Rectal smooth muscle tissue (tissue), 1 donor: ENCODE results near the gene PRODH2.
"Not testable (repeated sequence)": the region's sequence is repeated elsewhere in the genome, so short reads cannot be mapped to it uniquely, and the experiment has no call there.

Experiments
- H3K27ac ChIP-seq: one replicate; pipeline ENCODE4 v1.7.0; 2013; ENCODE audit warnings: low read depth, low read length, inconsistent platforms
- H3K27me3 ChIP-seq: one replicate; pipeline ENCODE4 v1.7.0; 2013; ENCODE audit warnings: low read length; ENCODE audit not compliant: control insufficient read depth, insufficient read depth
- H3K36me3 ChIP-seq: one replicate; pipeline ENCODE4 v1.7.0; 2013; ENCODE audit warnings: low read length; ENCODE audit not compliant: control insufficient read depth, insufficient read depth
- H3K4me1 ChIP-seq: one replicate; pipeline ENCODE4 v1.7.0; 2013; ENCODE audit warnings: low read length; ENCODE audit not compliant: control insufficient read depth, insufficient read depth
- H3K4me3 ChIP-seq: one replicate; pipeline ENCODE4 v1.7.0; 2013; ENCODE audit warnings: low read length
- H3K9ac ChIP-seq: one replicate; pipeline ENCODE4 v1.7.0; 2013; ENCODE audit warnings: low read length

PRODH2 gene

DNA sequence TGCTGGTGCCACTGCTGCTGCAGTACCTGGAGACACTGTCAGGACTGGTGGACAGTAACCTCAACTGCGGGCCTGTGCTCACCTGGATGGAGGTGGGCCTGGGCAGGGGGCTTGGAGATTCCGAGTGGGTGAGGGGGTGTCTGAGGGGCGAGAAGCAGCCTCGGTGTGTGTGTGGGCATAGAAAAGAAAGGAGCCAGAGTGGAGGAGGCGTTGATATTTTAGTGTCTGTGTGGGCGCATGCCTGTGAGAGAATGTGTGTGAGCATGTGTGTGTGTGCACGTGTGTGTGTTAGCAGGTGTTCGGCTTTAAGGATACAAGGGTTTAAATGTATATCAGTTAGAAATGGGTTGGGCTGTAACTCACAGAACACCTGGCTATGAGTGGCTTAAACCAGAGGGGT, 33.6 kb downstream of the PRODH2 start:
- Histone ChIP-seq H3K9ac (no peak overlapping the region), H3K27me3 (no peaks in the 10 kb centered on the region), H3K27ac (no peak overlapping the region), H3K4me3 (no peak overlapping the region), H3K4me1 (peaks cover 2% of the 10 kb centered on the region), H3K36me3 (peaks cover 14% of the 10 kb centered on the region)

DNA sequence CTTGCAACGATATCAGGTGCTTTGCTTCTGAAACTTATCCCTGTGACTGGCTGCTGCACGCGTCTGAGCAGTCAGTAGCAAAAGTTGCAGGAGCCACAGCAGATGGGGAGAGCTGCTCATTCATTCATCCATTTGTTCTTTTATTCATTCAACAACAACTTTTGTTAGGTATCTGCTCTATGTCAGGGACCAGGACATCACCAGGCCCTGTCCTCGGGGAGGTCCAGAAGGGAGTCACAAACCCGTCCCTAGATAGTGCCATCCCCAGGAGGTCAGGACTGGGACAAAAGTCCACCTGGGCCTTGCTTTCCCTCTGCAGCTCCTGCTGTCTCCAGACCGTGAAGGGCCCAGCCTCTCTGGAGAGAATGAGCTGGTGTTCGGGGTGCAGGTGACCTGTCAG, 34.7 kb downstream of the PRODH2 start:
- peaks cover 12% of the 10 kb centered on the region for H3K36me3 ChIP-seq
- peaks cover 2% of the 10 kb centered on the region for H3K4me1 ChIP-seq
- no peak overlapping the region for H3K4me3 ChIP-seq
- H3K27ac ChIP-seq = no peak overlapping the region
- H3K9ac ChIP-seq = no peak overlapping the region
- H3K27me3 ChIP-seq = no peaks in the 10 kb centered on the region

DNA sequence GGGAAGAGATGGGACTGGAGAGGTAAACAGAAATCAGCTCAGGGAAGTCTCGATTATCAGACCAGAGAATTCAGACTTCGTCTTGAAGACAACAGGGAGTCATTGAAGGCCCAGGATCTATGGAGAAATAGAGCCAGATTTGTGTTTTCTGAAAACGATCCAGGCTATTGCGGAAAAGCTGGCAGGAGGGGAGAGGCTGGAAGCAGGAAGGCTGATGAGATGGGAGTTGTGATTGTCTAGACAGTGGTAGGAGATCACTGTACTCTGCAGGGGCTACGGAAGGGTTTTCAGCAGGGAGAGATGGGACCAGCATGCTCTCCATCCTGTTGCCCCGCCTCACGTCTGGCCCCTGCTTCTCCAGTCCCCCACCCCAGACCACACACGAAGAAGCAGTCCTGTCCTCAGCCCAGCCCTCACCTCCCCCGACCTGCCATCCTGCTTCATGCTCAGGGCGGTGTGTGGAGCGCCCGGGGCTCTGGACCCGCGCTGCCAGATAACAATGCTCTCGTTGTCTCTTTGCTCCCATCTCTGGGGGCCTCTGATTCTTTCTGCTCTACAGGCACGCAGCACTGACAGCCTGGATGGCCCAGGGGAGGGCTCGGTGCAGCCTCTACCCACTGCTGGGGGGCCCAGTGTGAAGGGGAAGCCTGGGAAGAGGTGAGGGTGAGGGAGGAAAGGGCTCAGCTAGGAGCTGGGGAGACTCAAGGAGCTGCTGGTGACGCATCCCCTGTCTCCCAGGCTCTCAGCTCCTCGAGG, 35.4 kb downstream of the PRODH2 start:
- Histone ChIP-seq H3K9ac (no peak overlapping the region), H3K4me3 (no peak overlapping the region), H3K36me3 (peaks cover 11% of the 10 kb centered on the region), H3K27me3 (no peaks in the 10 kb centered on the region), H3K4me1 (peaks cover 2% of the 10 kb centered on the region), H3K27ac (no peak overlapping the region)

DNA sequence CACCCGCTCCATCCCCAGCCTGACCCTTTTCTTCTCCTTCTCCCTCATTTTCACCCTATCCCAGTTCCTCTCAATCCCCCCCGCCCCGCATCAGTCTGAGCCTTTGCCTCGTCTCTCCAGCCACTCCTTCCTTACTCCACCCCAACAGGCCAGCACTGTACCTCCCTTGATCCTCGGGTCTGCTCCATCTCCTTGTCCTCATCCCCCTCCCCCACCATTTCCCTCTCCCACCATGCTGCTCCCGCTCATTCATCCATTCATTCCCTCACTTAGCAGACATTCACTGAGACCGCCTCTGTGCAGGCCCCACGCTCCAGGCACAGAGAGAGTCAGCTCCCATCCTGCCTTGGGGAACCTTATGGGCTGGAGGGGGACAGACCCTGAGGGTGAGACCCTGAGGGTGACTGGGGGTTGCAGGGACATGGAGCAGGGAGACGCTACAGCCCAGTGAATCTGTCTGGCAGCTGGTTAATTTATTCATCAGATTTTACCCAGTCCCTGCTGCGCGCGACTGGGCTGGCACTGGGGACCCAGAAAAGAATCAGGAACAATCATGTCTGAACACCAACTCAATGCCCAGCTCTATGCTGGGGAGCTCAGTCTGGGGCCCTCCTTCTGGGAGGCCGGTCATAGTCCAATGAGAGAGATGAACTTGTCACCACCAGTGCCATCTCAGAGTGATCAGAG, 36.4 kb downstream of the PRODH2 start:
- peak overlapping the region; percentile 34 for H3K4me3 ChIP-seq
- H3K27ac ChIP-seq = no peak overlapping the region
- peaks cover 5% of the 10 kb centered on the region for H3K36me3 ChIP-seq
- no peaks in the 10 kb centered on the region for H3K27me3 ChIP-seq
- H3K4me1 ChIP-seq = peaks cover 2% of the 10 kb centered on the region
- peak overlapping the region; percentile 14 for H3K9ac ChIP-seq

DNA sequence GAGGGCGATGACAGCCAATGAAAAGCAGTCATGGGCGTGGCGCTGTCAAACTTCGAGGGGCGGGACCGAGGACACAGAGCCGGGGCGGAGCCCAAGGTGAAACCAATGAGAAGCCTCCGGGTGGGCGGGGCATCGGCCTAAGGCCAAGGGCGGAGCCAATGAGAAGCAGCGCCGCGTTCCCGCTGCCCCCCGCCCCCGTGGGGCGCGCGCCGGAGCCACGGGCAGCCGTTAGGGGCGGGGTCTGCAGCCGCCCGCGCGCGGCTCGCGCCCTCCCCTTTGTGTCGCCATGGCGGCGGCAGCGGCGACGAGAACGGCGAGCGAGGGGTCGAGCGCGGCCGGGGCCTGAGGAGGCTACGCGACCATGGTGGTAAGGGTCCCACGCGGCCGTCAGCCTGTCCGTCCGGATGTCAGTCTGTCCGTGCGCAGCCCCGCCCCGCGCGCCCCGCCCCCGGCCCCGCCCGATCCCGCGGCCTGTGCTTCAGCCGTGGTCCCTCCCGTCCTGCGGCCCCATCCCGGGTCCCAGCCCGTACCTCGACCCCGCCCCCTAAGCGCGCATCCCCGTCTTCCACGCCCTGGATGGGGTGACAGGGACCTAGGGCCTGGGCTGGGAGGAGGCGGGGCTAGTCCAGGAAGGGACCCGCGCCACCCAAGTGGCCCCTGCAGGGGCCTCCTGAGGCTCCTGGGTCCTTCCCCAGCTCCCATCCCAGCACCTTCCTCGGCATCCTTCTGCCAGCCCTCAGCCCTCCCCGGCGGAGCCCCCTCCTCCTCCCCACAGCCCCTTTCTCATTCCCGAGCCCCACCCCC, 37.1 kb downstream of the PRODH2 start, which contains the start of gene ARHGAP33:
TSS of gene ARHGAP33 (plus strand) at position 267 of the 804 bp plus-strand sequence. CDS start at position 362, 95 bp downstream.
- H3K36me3 ChIP-seq = peaks cover 3% of the 10 kb centered on the region
- H3K27ac ChIP-seq = no peak within 1 kb of the TSS
- peaks cover 2% of the 10 kb centered on the region for H3K4me1 ChIP-seq
- no peak within 1 kb of the TSS for H3K9ac ChIP-seq
- H3K4me3 ChIP-seq = peak within 1 kb of the TSS; percentile 70
- no peaks in the 10 kb centered on the region for H3K27me3 ChIP-seq

DNA sequence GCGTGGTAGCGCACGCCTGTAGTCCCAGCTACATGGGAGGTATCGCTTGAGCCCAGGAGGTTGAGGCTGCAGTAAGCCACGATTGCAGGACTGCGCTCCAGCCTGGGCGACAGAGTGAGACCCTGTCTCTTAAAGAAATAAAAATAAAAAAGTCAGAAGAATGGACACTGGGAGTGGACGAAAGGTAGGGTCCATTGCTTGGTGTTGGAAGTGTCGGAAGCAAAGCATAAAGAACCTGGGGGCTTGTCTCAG, 37.7 kb downstream of the PRODH2 start:
- peaks cover 3% of the 10 kb centered on the region for H3K36me3 ChIP-seq
- no peak overlapping the region for H3K27ac ChIP-seq
- peaks cover 2% of the 10 kb centered on the region for H3K4me1 ChIP-seq
- no peak overlapping the region for H3K9ac ChIP-seq
- peak overlapping the region; percentile 70 for H3K4me3 ChIP-seq
- H3K27me3 ChIP-seq = no peaks in the 10 kb centered on the region

DNA sequence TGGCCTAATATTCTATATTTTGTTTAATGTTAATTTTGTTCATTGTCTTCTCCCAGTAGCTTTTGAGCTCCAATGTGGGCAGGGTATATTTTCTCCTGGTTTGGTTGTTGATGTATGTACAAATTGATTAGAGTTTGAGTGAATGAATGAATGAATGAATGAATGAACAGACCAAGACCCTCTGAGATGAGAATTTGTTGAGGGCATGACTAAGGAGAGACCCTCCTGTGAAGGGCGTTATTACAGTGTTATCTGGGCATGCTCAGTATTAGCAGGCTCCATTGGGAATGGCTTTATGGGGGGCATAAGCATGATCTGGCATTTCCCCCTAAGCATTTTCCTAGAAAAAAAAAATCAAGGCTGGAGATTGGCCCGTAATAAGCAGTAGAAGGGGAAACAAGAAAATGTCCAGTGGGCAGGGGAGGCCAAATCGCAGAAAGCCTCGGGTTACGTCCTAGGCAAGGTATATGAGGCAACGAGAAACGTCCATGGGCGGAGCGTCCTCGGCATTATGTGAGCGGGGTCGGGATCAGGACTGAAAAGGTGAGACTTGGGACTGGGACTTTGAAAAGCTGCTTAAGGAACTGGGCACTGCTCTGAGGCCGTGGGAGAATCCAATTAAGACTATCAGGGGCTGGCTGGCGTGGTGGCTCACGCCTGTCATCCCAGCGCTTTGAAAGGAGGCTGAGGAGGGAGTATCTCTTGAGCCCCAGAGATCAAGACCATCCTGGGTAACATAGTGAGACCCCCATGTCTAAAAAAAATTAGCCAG, 38.2 kb downstream of the PRODH2 start:
- Histone ChIP-seq H3K27me3 (no peaks in the 10 kb centered on the region), H3K4me3 (peak overlapping the region; percentile 70), H3K9ac (no peak overlapping the region), H3K4me1 (peaks cover 2% of the 10 kb centered on the region), H3K36me3 (peaks cover 3% of the 10 kb centered on the region), H3K27ac (no peak overlapping the region)

DNA sequence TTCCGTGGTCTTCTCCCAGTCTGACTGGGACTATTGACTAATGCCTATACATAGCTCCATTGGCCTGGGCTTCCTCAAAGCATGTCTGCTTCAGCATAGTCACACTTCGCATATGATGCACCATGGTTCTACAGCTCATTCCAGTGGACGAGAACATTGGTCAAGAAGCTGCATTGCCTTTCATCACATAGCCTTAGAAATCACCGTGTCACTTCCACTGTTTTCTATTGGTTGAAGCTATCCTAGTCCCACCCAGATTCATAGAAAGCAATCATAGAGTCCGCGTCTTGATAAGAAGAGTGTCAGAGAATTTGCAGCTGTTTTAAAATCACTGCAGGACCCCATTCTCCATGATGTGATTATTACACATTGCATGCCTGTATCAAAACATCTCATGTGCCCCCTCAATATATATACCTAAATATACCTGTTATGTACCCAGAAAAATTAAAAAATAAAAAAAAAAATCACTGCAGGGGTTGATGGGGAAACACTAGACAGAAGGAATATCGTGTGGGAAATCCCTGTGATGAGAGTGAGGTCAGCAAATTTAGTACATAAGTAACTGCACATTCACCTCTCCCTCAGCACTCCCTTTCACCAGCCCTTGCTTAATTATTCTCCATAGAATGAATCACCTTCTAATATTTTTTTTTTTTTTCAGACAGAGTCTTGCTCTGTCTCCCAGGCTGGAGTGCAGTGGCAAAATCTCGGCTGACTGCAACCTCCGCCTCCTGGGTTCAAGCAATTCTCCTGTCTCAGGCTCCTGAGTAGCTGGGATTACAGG, 39.4 kb downstream of the PRODH2 start:
- Histone ChIP-seq H3K27me3 (no peaks in the 10 kb centered on the region), H3K36me3 (no peaks in the 10 kb centered on the region), H3K9ac (no peak overlapping the region), H3K27ac (no peak overlapping the region), H3K4me1 (peaks cover 2% of the 10 kb centered on the region), H3K4me3 (no peak overlapping the region)

DNA sequence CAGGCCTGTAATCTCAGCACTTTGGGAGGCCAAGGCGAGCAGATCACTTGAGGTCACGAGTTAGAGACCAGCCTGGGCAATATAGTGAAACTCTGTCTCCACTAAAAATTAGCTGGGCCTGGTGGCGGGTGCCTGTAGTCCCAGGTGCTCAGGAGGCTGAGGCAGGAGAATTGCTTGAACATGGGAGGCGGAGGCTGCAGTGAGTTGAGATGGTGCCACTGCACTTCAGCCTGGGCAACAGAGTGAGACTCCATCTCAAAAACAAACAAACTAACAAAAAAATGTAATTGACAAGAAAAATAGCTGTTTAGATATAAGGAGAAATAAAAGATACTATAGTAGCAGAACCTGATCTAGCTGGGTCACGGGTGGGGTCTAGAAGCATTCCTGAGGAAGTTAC, 40.3 kb downstream of the PRODH2 start:
- H3K9ac ChIP-seq, H3K27me3 ChIP-seq, H3K36me3 ChIP-seq, H3K4me3 ChIP-seq, H3K27ac ChIP-seq, H3K4me1 ChIP-seq: not testable (repeated sequence)

DNA sequence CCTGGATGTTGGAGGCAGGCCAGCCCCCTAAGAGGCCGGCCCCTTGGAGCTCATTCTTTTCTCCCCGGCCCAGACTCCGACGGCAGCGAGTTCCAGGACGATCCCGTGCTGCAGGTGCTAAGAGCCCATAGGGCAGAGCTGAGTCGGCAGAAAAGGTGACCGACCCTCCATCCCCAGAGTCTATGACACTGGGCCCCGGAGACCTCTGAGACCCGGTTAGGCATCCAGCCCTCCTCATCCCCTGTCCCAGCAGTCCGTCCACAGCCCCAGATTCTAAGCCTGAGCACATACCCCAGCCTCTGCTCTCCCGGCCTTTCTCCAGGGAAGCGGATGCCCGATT, 44.6 kb downstream of the PRODH2 start:
- H3K9ac ChIP-seq = no peak overlapping the region
- H3K4me1 ChIP-seq = no peaks in the 10 kb centered on the region
- H3K36me3 ChIP-seq = no peaks in the 10 kb centered on the region
- H3K4me3 ChIP-seq = no peak overlapping the region
- H3K27me3 ChIP-seq = no peaks in the 10 kb centered on the region
- H3K27ac ChIP-seq = no peak overlapping the region

DNA sequence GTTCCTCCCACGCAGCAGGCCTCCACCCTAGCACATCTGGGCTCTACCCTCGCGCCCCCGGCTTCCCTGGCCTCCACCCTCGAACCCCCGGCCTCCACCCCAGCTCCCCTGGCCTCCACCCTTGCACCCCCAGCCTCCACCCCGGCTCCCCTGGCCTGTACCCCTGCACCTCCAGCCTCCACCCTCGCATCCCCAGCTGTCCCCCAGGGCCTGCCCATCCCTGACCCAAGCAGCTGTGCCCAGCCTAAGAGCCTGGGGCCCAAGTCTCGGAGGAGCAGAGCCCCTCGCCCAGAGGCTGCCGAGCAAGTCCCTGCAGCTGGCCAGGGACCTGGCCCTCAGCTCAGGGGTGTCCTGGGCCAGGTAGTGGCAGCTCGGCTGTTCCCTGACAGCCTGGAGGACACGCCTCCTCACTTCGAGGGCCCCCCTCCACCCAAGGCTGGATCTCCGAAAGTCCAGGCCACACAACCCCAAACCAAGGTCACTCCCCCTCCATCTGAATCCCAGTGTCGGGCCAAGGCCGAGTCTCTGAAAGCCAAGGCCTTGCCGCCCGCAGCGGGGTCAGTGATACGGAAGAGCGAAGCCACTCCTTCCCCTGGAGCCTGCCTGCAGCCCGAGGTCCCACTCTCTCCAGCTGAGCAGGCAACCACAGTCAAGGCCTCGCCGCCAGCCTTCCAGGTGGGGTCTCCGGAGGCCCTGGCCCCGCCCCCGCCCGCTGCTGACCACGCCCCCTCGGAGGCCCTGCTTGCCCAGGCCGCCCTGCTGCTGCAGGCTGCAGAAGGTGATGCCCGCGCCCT, 45.2 kb downstream of the PRODH2 start:
- Histone ChIP-seq H3K9ac (no peak overlapping the region), H3K27ac (no peak overlapping the region), H3K4me3 (no peak overlapping the region), H3K27me3 (no peaks in the 10 kb centered on the region), H3K36me3 (no peaks in the 10 kb centered on the region), H3K4me1 (no peaks in the 10 kb centered on the region)
